H9 (cell line): ENCODE results near the gene UBE3C. TPM values are rescaled to one million over a fixed set of nuclear protein-coding genes. Genes with fewer than 3 reads are reported as not detected.

Source experiments
- DNase-seq: peaks from one replicate; pipeline ENCODE4 v3.0.0-alpha.2; 2017
- H2AFZ ChIP-seq: one replicate; pipeline ENCODE4 v1.6.1; 2013; ENCODE audit warnings: mild to moderate bottlenecking, low read length, control low read depth, moderate library complexity
- H2AK5ac ChIP-seq: 2 replicates; pipeline ENCODE4 v1.6.1; 2013; ENCODE audit warnings: low read length, control low read depth, mixed read lengths; ENCODE audit not compliant: insufficient read length
- H2BK120ac ChIP-seq: one replicate; pipeline ENCODE4 v1.6.1; 2013; ENCODE audit warnings: low read depth, mild to moderate bottlenecking, low read length, control low read depth, inconsistent platforms; ENCODE audit not compliant: poor library complexity, severe bottlenecking
- H2BK12ac ChIP-seq: 2 replicates; pipeline ENCODE4 v1.6.1; 2013; ENCODE audit warnings: low read length, control low read depth, mixed read lengths, low read depth; ENCODE audit not compliant: insufficient read length
- H2BK15ac ChIP-seq: 2 replicates; pipeline ENCODE4 v1.6.1; 2013; ENCODE audit warnings: low read depth, low read length, control low read depth
- H2BK20ac ChIP-seq: one replicate; pipeline ENCODE4 v1.6.1; 2013; ENCODE audit warnings: low read depth, mild to moderate bottlenecking, low read length, control low read depth, inconsistent platforms; ENCODE audit not compliant: poor library complexity, severe bottlenecking
- H2BK5ac ChIP-seq: 2 replicates; pipeline ENCODE4 v1.6.1; 2013; ENCODE audit warnings: low read length, control low read depth, mixed read lengths; ENCODE audit not compliant: insufficient read length
- H3K14ac ChIP-seq: 2 replicates; pipeline ENCODE4 v1.6.1; 2013; ENCODE audit warnings: low read length, control low read depth; ENCODE audit not compliant: insufficient read depth
- H3K18ac ChIP-seq: 2 replicates; pipeline ENCODE4 v1.6.1; 2013; ENCODE audit warnings: low read depth, mild to moderate bottlenecking, mixed read lengths, low read length, control low read depth; ENCODE audit not compliant: insufficient read length
- H3K23ac ChIP-seq: 2 replicates; pipeline ENCODE4 v1.6.1; 2013; ENCODE audit warnings: low read length, control low read depth, mixed read lengths, low read depth; ENCODE audit not compliant: insufficient read length
- H3K23me2 ChIP-seq: 2 replicates; pipeline ENCODE4 v1.6.1; 2013; ENCODE audit warnings: low read depth, mild to moderate bottlenecking, mixed read lengths, low read length, control low read depth; ENCODE audit not compliant: insufficient read length, poor library complexity, severe bottlenecking
- H3K27ac ChIP-seq: 2 replicates; pipeline ENCODE4 v1.5.1; 2013; ENCODE audit warnings: low read length, control low read depth, mixed read lengths, low read depth; ENCODE audit not compliant: insufficient read length
- H3K27me3 ChIP-seq: 2 replicates; pipeline ENCODE4 v1.6.1; 2013; ENCODE audit warnings: low read length, control low read depth, inconsistent platforms; ENCODE audit not compliant: insufficient read depth
- H3K4ac ChIP-seq: 2 replicates; pipeline ENCODE4 v1.6.1; 2013; ENCODE audit warnings: low read depth, mild to moderate bottlenecking, control low read depth, inconsistent platforms, low read length, moderate library complexity
- H3K4me1 ChIP-seq: 2 replicates; pipeline ENCODE4 v1.6.1; 2013; ENCODE audit warnings: low read length, control low read depth, inconsistent platforms; ENCODE audit not compliant: insufficient read depth
- H3K4me2 ChIP-seq: 2 replicates; pipeline ENCODE4 v1.6.1; 2013; ENCODE audit warnings: low read length, control low read depth, mixed read lengths; ENCODE audit not compliant: insufficient read length, insufficient read depth
- H3K56ac ChIP-seq: 2 replicates; pipeline ENCODE4 v1.6.1; 2013; ENCODE audit warnings: low read depth, mild to moderate bottlenecking, mixed read lengths, low read length, control low read depth; ENCODE audit not compliant: insufficient read length
- H3K79me1 ChIP-seq: 2 replicates; pipeline ENCODE4 v1.6.1; 2013; ENCODE audit warnings: low read depth, mild to moderate bottlenecking, moderate library complexity, low read length, control low read depth, inconsistent platforms; ENCODE audit not compliant: insufficient read depth, poor library complexity, severe bottlenecking
- H3K79me2 ChIP-seq: 2 replicates; pipeline ENCODE4 v1.6.1; 2013; ENCODE audit warnings: low read length, control low read depth, inconsistent platforms; ENCODE audit not compliant: insufficient read depth
- H3K9ac ChIP-seq: 2 replicates; pipeline ENCODE4 v1.6.1; 2013; ENCODE audit warnings: low read length, control low read depth, mixed read lengths; ENCODE audit not compliant: insufficient read length; ENCODE audit errors: extremely low read depth
- H3K9me3 ChIP-seq: one replicate; pipeline ENCODE4 v1.6.1; 2013; ENCODE audit warnings: low read depth, low read length, inconsistent platforms; ENCODE audit not compliant: control insufficient read depth
- H3T11ph ChIP-seq: one replicate; pipeline ENCODE4 v1.6.1; 2013; ENCODE audit warnings: mild to moderate bottlenecking, low read length, control low read depth, inconsistent platforms
- H4K20me1 ChIP-seq: one replicate; pipeline ENCODE4 v1.6.1; 2013; ENCODE audit not compliant: control insufficient read depth, insufficient read length, insufficient read depth
- H4K5ac ChIP-seq: 2 replicates; pipeline ENCODE4 v1.6.1; 2013; ENCODE audit warnings: low read depth, mild to moderate bottlenecking, mixed read lengths, low read length, control low read depth; ENCODE audit not compliant: insufficient read length
- H4K8ac ChIP-seq: replicated peaks from 2 replicates; pipeline ENCODE4 v1.6.1; 2013; ENCODE audit warnings: low read length, control low read depth, mixed read lengths, low read depth; ENCODE audit not compliant: insufficient read length
- H4K91ac ChIP-seq: 2 replicates; pipeline ENCODE4 v1.6.1; 2013; ENCODE audit warnings: low read depth, mild to moderate bottlenecking, moderate library complexity, mixed read lengths, low read length, control low read depth; ENCODE audit not compliant: insufficient read length
- H3K27ac Mint-ChIP-seq, 3 experiments: 2 replicates in 2 of 3; 3 replicates in 1 of 3; pipeline ENCODE4 v1.8.0; 2020 to 2021; ENCODE audit warnings: mixed read lengths in 3 of 3, mild to moderate bottlenecking in 1 of 3, moderate library complexity in 1 of 3
- H3K27me3 Mint-ChIP-seq: 2 replicates; pipeline ENCODE4 v1.8.0; 2021; ENCODE audit warnings: low read depth, mild to moderate bottlenecking, moderate library complexity, mixed read lengths
- H3K36me3 Mint-ChIP-seq, 3 experiments: 2 replicates in 2 of 3; 3 replicates in 1 of 3; pipeline ENCODE4 v1.8.0; 2020 to 2021; ENCODE audit warnings: low read depth in 3 of 3, mixed read lengths in 3 of 3; ENCODE audit not compliant: insufficient read depth in 1 of 3
- H3K4me1 Mint-ChIP-seq, 2 experiments: 2 replicates each; pipeline ENCODE4 v1.8.0; 2020; ENCODE audit warnings: mixed read lengths in 2 of 2
- H3K4me3 Mint-ChIP-seq, 2 experiments: 2 replicates in 1 of 2; 3 replicates in 1 of 2; pipeline ENCODE4 v1.8.0; 2020 to 2021; ENCODE audit warnings: mild to moderate bottlenecking in 2 of 2, mixed read lengths in 2 of 2, moderate library complexity in 1 of 2
- H3K9me3 Mint-ChIP-seq, 2 experiments: 2 replicates in 1 of 2; 3 replicates in 1 of 2; pipeline ENCODE4 v1.8.0; 2020; ENCODE audit warnings: mild to moderate bottlenecking in 2 of 2, mixed read lengths in 2 of 2, moderate library complexity in 1 of 2
- CTCF ChIP-seq: fragments of 200-600 bp; sonication (generic); conservative IDR thresholded peaks from 3 replicates; pipeline ENCODE4 v1.8.0; 2021; ENCODE audit warnings: antibody characterized with exemption, mild to moderate bottlenecking
- WGBS: extraction: QIAGEN DNeasy Blood & Tissue Kit; methylation state at CpG from one replicate; pipeline ENCODE4 v1.1.7; 2013; ENCODE audit warnings: missing lambda C conversion rate, low lambda C conversion rate, mixed read lengths; ENCODE audit not compliant: insufficient read length; ENCODE audit errors: extremely low coverage; 5-methylcytosine and 5-hydroxymethylcytosine counted together
- total RNA-seq: library from RNA; stranded (reverse); gene quantifications from 2 replicates; pipeline ENCODE4 v1.2.1, GENCODE V29; 2021

The UBE3C gene
- total RNA-seq, 1 experiment from 2014 or later, result 63.3 TPM

- no peak overlapping the region for H2AFZ ChIP-seq
- no peak overlapping the region for H2BK15ac ChIP-seq
- no peak overlapping the region for H4K8ac ChIP-seq
- H3K4me1 ChIP-seq, result no peaks in the 10 kb centered on the region
- H2BK120ac ChIP-seq, result no peak overlapping the region
- no peaks in the 10 kb centered on the region for H3K27me3 Mint-ChIP-seq
- H3K27ac Mint-ChIP-seq, result no peak overlapping the region
- H3K23ac ChIP-seq, result no peak overlapping the region
- H4K5ac ChIP-seq, result no peak overlapping the region
- DNase-seq, result no peak
- no peak overlapping the region for H2BK20ac ChIP-seq
- H3K14ac ChIP-seq, result no peak overlapping the region
- no peak overlapping the region for H3K4ac ChIP-seq
- no peak overlapping the region for H2BK5ac ChIP-seq
- no peak for TF ChIP-seq CTCF
- no peak overlapping the region for H3K18ac ChIP-seq
- H3K27me3 ChIP-seq, result no peaks in the 10 kb centered on the region
- no CpG with 5 or more reads among the region's 3 CpGs for WGBS
- H3K23me2 ChIP-seq, result no peaks in the 10 kb centered on the region
- H3K9ac ChIP-seq, result no peak overlapping the region
- no peak overlapping the region for H2AK5ac ChIP-seq
- no peak overlapping the region for H3K27ac ChIP-seq
- no peak overlapping the region for H4K91ac ChIP-seq
- H3K4me3 Mint-ChIP-seq, result no peak overlapping the region
- H4K20me1 ChIP-seq, result no peaks in the 10 kb centered on the region
- H3K36me3 Mint-ChIP-seq, result peaks cover 33 to 89% (median 71%) of the 10 kb centered on the region in 3 experiments; a peak in 6 of 7 replicates
- H2BK12ac ChIP-seq, result no peak overlapping the region
- H3K9me3 Mint-ChIP-seq, result no peaks in the 10 kb centered on the region
- H3K9me3 ChIP-seq, result no peaks in the 10 kb centered on the region
- no peak overlapping the region for H3T11ph ChIP-seq
- peaks cover 14% of the 10 kb centered on the region in 2 experiments for H3K4me1 Mint-ChIP-seq
- H3K79me2 ChIP-seq, result no peaks in the 10 kb centered on the region
- H3K56ac ChIP-seq, result no peak overlapping the region
- H3K79me1 ChIP-seq, result peaks cover 3% of the 10 kb centered on the region
- no peak overlapping the region for H3K4me2 ChIP-seq
Observed at GRCh38 chr7:157192861-157193260, 54.1 kb downstream of the UBE3C start.
